GM21717 (cell line): ENCODE measurements around the gene OR8I2.
"Not testable (repeated sequence)": the region's sequence is repeated elsewhere in the genome, so short reads cannot be mapped to it uniquely, and the experiment has no call there.

Source experiments
- ATAC-seq: cut with Tn5 transposase; IDR thresholded peaks from one replicate; pipeline ENCODE4 v1.9.1; 2021; ENCODE audit warnings: mild to moderate bottlenecking, moderate library complexity; ENCODE audit not compliant: unreplicated experiment

OR8I2 gene

DNA sequence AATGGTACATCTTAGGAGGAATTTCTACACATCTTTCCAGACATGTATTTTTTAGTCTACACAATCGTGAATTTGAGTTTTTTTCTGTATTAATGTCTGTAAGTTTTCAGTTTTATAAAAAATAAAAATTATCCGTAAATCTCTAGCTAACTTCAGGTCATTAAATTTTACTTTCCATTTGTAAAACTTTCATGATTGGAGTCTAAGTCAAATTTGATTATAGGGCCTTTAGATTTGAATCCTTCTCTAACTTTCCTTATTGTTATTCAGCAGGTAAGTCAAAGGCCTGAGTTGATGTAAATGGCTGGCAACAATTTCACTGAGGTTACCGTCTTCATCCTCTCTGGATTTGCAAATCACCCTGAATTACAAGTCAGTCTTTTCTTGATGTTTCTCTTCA is at the start of gene OR8I2:
Gene OR8I2 (plus strand): TSS at position 301 of the 400 bp plus-strand sequence. CDS start 0 bp downstream, at position 301.
- no peak for ATAC-seq

DNA sequence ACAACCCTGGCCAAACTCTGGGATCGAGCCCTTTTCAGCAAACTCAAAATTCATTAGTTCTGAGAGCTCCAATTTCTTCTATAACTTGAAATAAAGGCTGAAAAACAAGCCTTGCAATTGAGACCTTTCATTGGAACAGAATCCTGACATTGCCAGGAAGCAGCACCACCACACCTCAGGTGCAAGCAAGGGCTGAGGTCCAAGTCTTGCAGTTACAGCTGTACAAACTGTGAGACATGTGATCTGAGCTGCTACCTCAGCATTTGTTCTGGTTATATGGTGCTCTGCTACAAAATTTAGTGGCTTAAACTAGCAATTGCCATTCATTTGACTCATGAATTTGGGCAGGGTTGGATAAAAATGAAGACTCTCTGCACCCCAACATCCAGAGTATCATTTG is 47.6 kb upstream of the OR8I2 start:
- no peak for ATAC-seq

DNA sequence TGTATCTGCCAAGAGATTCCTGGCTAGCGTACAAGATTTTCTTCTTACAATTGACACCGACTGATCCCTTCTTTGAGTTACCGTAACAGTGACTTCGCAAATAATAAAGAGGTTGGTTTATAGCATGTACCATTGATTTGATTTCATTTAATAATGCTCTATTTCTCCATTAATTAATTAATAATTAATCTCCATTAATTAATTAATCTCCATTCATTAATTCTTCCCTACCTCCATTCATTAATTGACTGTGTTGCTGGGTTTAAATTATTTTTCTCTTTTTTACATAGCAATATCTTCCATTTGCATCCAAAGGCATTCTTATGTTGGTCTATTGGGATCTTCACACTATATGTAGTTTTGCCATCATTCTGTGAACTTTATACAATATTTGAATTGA is 44.6 kb upstream of the OR8I2 start:
- ATAC-seq, result no peak

DNA sequence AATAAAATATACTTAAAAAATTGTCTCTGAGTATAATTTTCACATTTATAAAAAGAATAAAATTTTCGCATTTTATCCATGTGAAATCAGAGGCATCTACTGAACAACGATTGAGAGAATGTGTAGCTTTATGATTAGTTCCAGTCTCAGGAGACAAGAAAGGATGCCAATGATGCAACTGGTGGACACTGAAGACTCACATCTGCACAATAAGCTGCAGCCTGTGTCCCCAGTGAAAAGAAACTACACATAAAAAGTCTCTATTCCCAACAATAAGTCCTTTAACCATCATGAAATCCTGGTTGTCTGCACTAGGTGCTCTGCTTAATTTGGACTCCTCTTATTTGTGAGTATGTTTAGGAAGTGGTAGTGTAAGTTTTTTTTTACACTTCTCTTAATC is 43.6 kb upstream of the OR8I2 start:
- no peak for ATAC-seq

DNA sequence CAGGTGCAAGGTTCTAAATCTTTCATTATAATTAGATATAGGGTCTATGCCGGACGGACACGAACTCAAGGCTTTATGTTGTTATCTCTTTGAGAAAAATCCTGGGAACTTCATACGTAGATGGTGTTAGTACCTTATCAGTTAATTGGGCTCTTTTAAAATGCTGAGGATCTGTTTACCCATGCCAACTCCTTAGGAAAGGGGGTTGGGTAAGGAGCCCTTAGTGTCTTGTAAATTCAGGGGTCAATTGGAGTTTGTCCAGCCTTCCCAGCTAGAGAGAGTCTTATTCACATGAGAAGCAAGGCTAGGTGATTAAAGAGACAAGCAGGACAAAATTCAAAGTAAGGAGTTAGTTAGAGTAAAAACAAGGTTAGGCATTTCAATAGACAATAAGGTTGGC is 36.7 kb upstream of the OR8I2 start:
- not testable (repeated sequence) for ATAC-seq

DNA sequence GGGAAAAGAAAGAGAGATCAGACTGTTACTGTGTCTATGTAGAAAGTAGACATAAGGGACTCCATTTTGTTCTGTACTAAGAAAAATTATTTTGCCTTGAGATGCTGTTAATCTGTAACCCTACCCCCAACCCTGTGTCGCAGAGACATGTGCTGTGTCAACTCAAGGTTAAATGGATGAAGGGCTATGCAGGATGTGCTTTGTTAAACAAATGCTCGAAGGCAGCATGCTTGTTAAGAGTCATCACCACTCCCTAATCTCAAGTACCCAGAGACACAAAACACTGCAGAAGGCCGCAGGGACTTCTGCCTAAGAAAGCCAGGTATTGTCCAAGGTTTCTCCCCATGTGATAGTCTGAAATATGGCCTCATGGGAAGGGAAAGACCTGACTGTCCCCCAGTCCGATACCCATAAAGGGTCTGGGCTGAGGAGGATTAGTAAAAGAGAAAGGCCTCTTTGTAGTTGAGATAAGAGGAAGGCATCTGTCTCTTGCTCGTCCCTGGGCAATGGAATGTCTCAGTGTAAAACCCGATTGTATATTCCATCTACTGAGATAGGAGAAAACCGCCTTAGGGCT is 35.4 kb upstream of the OR8I2 start:
- not testable (repeated sequence) for ATAC-seq

DNA sequence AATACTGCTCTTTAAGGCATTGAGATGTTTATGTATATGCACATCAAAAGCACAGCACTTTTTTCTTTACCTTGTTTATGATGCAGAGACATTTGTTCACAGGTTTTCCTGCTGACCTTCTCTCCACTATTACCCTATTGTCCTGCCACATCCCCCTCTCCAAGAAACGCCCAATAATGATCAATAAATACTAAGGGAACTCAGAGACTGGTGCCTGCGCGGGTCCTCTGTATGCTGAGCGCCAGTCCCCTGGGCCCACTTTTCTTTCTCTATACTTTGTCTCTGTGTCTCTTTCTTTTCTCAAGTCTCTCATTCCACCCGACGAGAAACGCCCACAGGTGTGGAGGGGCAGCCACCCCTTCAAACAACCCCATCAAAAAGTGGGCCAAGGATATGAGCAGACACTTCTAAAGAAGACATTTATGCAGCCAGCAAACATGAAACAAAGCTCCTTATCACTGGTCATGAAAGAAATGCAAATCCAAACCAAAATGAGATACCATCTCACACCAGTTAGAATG is 34.8 kb upstream of the OR8I2 start:
- not testable (repeated sequence) for ATAC-seq

DNA sequence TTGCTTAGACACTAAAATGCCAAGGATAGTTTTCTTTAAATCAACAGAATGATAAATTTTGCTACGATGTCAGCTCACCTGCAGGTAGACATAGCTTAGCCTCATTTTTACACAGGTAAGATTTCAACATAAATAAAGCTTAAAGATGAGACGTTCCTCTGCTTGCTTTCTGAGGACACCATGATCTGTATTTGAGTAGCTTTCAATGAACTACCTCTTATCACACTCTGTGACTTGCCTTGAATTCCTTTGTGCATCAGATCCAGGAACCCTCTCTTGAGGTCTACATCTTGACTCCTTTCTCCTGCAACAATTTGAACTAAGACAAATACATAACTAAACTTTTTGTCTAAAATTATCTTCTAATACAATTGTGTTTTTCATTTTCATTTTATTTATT is 26.1 kb upstream of the OR8I2 start:
- ATAC-seq, result no peak

DNA sequence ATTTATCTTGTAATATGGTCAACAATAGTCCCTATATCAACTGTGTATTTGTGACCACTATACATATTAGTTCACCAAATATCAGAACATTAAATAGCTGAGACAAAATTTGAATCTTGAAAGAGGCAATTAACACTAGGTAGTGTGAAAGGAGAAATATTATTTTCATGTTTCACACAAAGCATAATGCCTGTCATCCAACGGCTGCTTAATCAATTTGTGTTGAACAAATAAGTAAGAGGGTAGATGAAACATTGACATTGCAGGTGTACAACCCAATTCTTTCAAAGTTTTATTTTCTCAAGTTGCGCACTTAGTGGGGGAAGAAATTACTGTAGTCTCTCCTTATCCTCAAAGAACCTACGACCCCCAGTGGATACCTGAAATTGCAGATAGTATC is 3.4 kb upstream of the OR8I2 start:
- ATAC-seq, result no peak

DNA sequence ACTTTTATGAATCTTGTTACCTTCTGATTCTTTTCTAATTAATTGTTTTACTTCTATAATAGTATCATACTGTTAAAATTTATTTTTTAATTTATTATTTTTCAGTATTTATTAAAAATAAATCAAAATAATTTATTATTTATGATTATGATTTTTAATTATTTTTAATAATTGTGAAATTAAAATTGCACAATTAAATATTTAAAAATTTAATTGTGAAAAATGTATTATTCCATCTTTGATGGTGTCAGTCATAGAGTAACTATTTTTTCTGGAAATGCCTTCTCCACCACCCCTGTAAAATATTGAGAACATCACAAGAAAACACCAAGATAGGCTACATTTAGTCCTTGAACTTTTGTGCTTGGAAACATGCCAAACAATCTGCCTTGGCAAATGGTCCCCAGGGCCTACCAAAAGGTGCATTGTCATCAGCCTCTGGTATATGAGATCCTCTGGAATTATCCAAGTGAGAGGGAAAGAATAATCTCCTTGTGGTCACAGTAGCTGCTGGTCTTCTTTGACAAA is 10.2 kb downstream of the OR8I2 start, which contains the start of gene OR8H2:
Gene OR8H2 (plus strand): TSS at position 478 of the 528 bp plus-strand sequence. CDS start 1,356 bp downstream, outside the sequence.
- ATAC-seq, result no peak

DNA sequence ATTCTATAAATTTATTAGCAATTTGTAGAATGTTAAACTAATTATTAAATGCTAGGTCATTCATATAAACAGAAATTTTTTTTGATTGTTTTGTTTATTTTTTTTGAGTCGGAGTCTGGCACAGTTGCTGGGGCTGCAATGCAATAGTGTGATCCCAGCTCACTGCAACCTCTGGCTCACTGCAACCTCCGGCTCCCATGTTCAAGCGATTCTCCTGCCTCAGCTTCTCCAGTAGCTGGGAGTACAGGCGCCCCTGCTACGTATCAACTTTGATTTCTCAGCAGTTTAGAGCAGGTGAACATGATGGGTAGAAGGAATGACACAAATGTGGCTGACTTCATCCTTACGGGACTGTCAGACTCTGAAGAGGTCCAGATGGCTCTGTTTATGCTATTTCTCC is 29.0 kb downstream of the OR8I2 start, which contains the start of gene OR8H3:
Gene OR8H3 (plus strand): TSS at position 301 of the 400 bp plus-strand sequence. CDS start 0 bp downstream, at position 301.
- ATAC-seq, result no peak

DNA sequence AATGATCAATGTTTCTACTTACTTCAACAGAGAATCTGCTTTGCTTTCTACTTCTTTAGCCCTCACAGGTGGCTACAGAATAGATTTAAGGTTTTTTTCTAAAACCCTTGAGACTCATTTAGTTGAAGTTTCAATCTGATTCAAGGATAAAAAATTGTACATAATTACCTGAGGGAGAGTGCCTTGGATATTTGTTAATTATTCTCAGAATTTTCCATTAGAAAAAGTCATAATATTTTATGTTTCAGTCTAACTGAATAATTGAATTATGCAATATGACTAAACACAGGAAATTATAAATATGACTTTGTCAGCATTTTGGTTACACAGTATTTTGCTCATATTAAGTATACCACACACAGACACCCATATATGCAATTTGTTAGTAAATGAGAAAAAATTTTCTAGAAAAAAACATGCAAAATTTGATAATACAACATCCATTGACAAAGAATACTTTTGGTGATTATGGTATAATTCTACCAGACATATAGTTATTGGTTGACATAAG is 47.1 kb downstream of the OR8I2 start, which contains the start of gene OR8J3:
Gene OR8J3 (minus strand): TSS at position 51 of the 511 bp plus-strand sequence. CDS start 2,483 bp downstream, outside the sequence.
- no peak for ATAC-seq

DNA sequence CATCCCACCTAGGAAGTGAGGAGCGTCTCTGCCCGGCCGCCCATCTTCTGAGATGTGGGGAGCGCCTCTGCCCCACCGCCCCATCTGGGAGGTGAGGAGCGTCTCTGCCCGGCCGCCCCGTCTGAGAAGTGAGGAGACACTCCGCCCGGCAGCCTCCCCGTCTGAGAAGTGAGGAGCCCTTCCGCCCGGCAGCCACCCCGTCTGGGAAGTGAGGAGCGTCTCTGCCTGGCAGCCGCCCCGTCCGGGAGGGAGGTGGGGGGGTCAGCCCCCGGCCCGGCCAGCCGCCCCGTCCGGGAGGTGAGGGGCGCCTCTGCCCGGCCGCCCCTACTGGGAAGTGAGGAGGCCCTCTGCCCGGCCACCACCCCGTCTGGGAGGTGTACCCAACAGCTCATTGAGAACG is 50.6 kb downstream of the OR8I2 start:
- not testable (repeated sequence) for ATAC-seq
